SK-N-SH (cell line): ENCODE results near the gene SNAI1.

Experiments used
- CTCF ChIP-seq: fragments of 200-600 bp; sonication (generic); IDR thresholded peaks from 2 replicates; pipeline ENCODE4 v1.6.1; 2017; ENCODE audit warnings: antibody characterized with exemption, mild to moderate bottlenecking, moderate library complexity
- JUND ChIP-seq: IDR thresholded peaks from 2 replicates; pipeline ENCODE4 v1.4.0; 2012
- MEF2A ChIP-seq: IDR thresholded peaks from 2 replicates; pipeline ENCODE4 v1.4.0; 2012; ENCODE audit warnings: low read depth, borderline replicate concordance
- TCF12 ChIP-seq: IDR thresholded peaks from 2 replicates; pipeline ENCODE4 v1.4.0; 2012

DNA sequence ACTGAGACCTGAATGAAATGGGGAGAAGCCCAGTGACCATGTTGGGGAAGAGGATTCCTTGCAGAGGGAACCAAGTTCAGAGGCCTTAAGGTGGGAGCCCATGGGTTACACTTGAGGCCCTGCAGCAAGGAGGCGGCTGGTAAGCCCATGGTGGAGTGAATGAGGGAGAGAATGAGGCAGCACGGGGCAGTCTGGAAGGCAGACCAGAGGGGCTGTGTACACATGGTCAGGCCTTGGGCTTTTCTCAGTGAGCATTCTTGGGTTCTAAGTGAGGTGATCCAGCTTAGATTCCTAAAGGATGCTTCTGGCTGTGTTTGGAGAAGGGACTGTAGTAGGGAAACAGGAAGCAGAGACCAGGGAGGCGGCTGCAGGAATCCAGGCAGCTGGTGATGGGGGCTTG lies 27.6 kb upstream of the SNAI1 start:
- no peak for TF ChIP-seq CTCF
- TF ChIP-seq JUND: no peak
- TF ChIP-seq TCF12: no peak
- no peak for TF ChIP-seq MEF2A
